Suprapubic skin (tissue), 4 donors: Measurements from ENCODE around the gene SASH1. TPM values are rescaled to one million over a fixed set of nuclear protein-coding genes. Genes with fewer than 3 reads are reported as not detected.
A peak's percentile ranks its signal among the peaks of the same experiment; 100 is the strongest.

Experiments
- DNase-seq, 2 donors: peaks; one replicate each; pipeline ENCODE4 v3.0.0-alpha.2; 2019; ENCODE audit warnings: low spot score in 2 of 2
- H3K27ac ChIP-seq: fragments of 200-600 bp; sonication (generic); one replicate; pipeline ENCODE4 v1.5.1; 2019
- H3K27me3 ChIP-seq: fragments of 200-600 bp; sonication (generic); one replicate; pipeline ENCODE4 v1.5.1; 2019
- H3K36me3 ChIP-seq: fragments of 200-600 bp; sonication (generic); one replicate; pipeline ENCODE4 v1.5.1; 2019
- H3K4me1 ChIP-seq: fragments of 200-600 bp; sonication (generic); one replicate; pipeline ENCODE4 v1.5.1; 2019
- H3K4me3 ChIP-seq: fragments of 200-600 bp; sonication (generic); one replicate; pipeline ENCODE4 v1.5.1; 2019; ENCODE audit warnings: mild to moderate bottlenecking
- H3K9me3 ChIP-seq: fragments of 200-600 bp; sonication (generic); one replicate; pipeline ENCODE4 v1.5.1; 2019
- EP300 ChIP-seq: sonication (generic); formaldehyde crosslinking; IDR thresholded peaks from one replicate; pipeline ENCODE4 v1.6.1; 2017; ENCODE audit warnings: antibody characterized with exemption
- POLR2A ChIP-seq, 2 donors: fragments of 450-650 bp; IDR thresholded peaks; one replicate each; pipeline ENCODE4 v1.6.1; 2017; ENCODE audit warnings: antibody characterized with exemption in 2 of 2, mild to moderate bottlenecking in 2 of 2, moderate library complexity in 2 of 2
- POLR2AphosphoS5 ChIP-seq, 3 donors: sonication (generic); formaldehyde crosslinking; IDR thresholded peaks; one replicate each; pipeline ENCODE4 v1.6.1; 2017; ENCODE audit warnings: antibody characterized with exemption in 3 of 3
- WGBS: methylation state at CpG from one replicate; pipeline ENCODE4 v1.1.5; 2018; 5-methylcytosine and 5-hydroxymethylcytosine counted together
- total RNA-seq, 4 donors: library from RNA; depleted of rRNA; stranded (reverse); fragments of >200 nt; gene quantifications; one replicate each; pipeline ENCODE4 v1.1.0, GENCODE V29; 2016
- TF ChIP-seq, protein P1 (sequence below), 2 donors: fragments of 200-600 bp in 1 of 2; fragments of 450-650 bp in 1 of 2; sonication (generic) in 1 of 2; IDR thresholded peaks; one replicate each; pipeline ENCODE4 v1.5.1; 2016 to 2019; ENCODE audit warnings: antibody characterized with exemption in 2 of 2, mild to moderate bottlenecking in 1 of 2, moderate library complexity in 1 of 2

SASH1 gene
- total RNA-seq, 4 donors from 2014 or later = 59.1 to 139 (median 77.1) TPM

DNA sequence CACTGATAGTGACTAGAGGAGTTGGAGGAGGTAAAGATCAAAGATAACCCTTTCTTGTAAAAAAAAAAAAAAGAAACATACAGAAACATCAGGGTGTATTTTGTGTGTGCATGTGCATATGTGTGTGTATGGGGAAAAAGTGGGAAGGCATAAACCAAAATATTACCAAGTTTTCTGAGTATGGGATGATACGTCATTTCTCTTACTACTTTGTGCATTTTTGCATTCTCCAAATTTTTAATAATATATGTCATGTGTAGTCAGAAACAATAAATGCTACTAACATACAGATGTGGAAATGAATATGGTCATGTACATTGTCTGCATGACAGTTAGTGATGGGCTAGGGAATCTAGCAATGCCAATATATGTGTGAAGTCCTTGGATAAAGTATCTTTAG, 161.1 kb downstream of the SASH1 start:
- Histone ChIP-seq H3K27me3 (no peaks in the 10 kb centered on the region), H3K9me3 (no peaks in the 10 kb centered on the region), H3K4me3 (no peak overlapping the region), H3K4me1 (peaks cover 50% of the 10 kb centered on the region), H3K36me3 (no peaks in the 10 kb centered on the region), H3K27ac (no peak overlapping the region)
- 100% methylated on average over 1 of the region's 1 CpG for WGBS
- no peak for DNase-seq
- no peak for TF ChIP-seq POLR2AphosphoS5 (IDR thresholded peaks at IDR 0.05)
- no peak for TF ChIP-seq EP300
- TF ChIP-seq, protein P1, sequence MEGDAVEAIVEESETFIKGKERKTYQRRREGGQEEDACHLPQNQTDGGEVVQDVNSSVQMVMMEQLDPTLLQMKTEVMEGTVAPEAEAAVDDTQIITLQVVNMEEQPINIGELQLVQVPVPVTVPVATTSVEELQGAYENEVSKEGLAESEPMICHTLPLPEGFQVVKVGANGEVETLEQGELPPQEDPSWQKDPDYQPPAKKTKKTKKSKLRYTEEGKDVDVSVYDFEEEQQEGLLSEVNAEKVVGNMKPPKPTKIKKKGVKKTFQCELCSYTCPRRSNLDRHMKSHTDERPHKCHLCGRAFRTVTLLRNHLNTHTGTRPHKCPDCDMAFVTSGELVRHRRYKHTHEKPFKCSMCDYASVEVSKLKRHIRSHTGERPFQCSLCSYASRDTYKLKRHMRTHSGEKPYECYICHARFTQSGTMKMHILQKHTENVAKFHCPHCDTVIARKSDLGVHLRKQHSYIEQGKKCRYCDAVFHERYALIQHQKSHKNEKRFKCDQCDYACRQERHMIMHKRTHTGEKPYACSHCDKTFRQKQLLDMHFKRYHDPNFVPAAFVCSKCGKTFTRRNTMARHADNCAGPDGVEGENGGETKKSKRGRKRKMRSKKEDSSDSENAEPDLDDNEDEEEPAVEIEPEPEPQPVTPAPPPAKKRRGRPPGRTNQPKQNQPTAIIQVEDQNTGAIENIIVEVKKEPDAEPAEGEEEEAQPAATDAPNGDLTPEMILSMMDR (IDR thresholded peaks at IDR 0.05) = no peak
- no peak for TF ChIP-seq POLR2A (IDR thresholded peaks at IDR 0.05)

- Histone ChIP-seq H3K36me3 (no peaks in the 10 kb centered on the region), H3K27me3 (no peaks in the 10 kb centered on the region), H3K4me3 (peak overlapping the region; percentile 51), H3K27ac (peak overlapping the region; percentile 94), H3K4me1 (peaks cover 43% of the 10 kb centered on the region), H3K9me3 (no peaks in the 10 kb centered on the region)
- 58% methylated on average over 5 of the region's 5 CpGs for WGBS
- peak in 1 of 2 donors; percentile 87 for DNase-seq
- TF ChIP-seq POLR2AphosphoS5 (IDR thresholded peaks at IDR 0.05) (peak in 2 of 3 donors; percentile 34 to 44), POLR2A (IDR thresholded peaks at IDR 0.05) (peak in 1 of 2 donors; percentile 72), EP300 (peak; percentile 67)
- TF ChIP-seq, protein P1 (IDR thresholded peaks at IDR 0.05) = no peak
Observed at GRCh38 chr6:148507774-148508173, 165.1 kb downstream of the SASH1 start.

- peaks cover 45% of the 10 kb centered on the region for H3K4me1 ChIP-seq
- H3K9me3 ChIP-seq = no peaks in the 10 kb centered on the region
- H3K27me3 ChIP-seq = no peaks in the 10 kb centered on the region
- DNase-seq = no peak
- 25% methylated on average over 14 of the region's 14 CpGs for WGBS
- no peaks in the 10 kb centered on the region for H3K36me3 ChIP-seq
- TF ChIP-seq POLR2AphosphoS5 (IDR thresholded peaks at IDR 0.05) (peak in 1 of 3 donors; percentile 55), EP300 (no peak), POLR2A (IDR thresholded peaks at IDR 0.05) (peak in 1 of 2 donors; percentile 52)
- TF ChIP-seq, protein P1 (IDR thresholded peaks at IDR 0.05) = peak in 1 of 2 donors; percentile 12
- peak overlapping the region; percentile 51 for H3K4me3 ChIP-seq
- H3K27ac ChIP-seq = peak overlapping the region; percentile 94
Observed at GRCh38 chr6:148508401-148509041, 165.9 kb downstream of the SASH1 start.

DNA sequence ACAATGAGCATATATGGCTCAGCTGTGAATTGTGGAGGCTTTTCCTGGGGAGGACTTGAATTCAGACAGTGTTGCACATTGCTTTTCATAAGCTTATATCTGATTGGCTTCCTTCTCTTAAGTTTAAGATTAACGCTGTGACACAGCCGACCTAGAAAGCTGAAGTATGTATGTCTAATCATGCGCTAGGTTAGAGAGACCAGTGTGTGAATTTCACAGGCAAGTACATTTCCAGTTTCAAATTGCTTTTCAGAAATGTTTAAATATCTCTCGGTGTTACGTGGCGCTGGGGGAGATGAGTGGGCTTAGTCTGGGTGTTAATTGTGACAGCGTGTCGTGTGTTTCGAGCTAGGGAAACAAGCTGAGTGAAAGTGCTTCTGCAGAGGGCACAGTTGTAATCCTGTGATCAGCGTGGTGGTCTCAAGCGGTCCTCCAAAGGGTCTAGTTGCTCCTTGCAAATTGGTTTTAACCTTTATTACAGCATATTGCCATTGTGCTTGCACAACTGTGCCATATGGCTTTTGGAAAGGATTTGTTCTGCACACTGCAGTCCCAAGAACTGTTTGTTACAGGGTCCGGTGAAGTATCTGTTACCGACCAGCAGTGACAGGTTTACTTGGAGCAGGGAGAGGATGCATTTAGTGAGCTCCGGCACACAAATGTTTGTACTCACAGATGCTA, 166.6 kb downstream of the SASH1 start:
- no peak for DNase-seq
- Histone ChIP-seq H3K36me3 (no peaks in the 10 kb centered on the region), H3K27ac (peak overlapping the region; percentile 94), H3K4me1 (peaks cover 51% of the 10 kb centered on the region), H3K4me3 (peak overlapping the region; percentile 51), H3K9me3 (no peaks in the 10 kb centered on the region), H3K27me3 (no peaks in the 10 kb centered on the region)
- 53% methylated on average over 14 of the region's 14 CpGs for WGBS
- no peak for TF ChIP-seq POLR2AphosphoS5 (IDR thresholded peaks at IDR 0.05)
- no peak for TF ChIP-seq EP300
- no peak for TF ChIP-seq POLR2A (IDR thresholded peaks at IDR 0.05)
- TF ChIP-seq, protein P1 (IDR thresholded peaks at IDR 0.05) = no peak
